Smooth muscle cell (in vitro differentiated cells): Measurements from ENCODE around the gene PPP2R2D. TPM values are rescaled to one million over a fixed set of nuclear protein-coding genes. Genes with fewer than 3 reads are reported as not detected.

Experiments used
- DNase-seq: peaks from one replicate; lab custom pipeline; 2025; ENCODE audit not compliant: unreplicated experiment; lab: John Stamatoyannopoulos, UW
- H2AFZ ChIP-seq: fragments of 200-600 bp; sonication (generic); 2 replicates; pipeline ENCODE4 v1.6.0; 2016; ENCODE audit warnings: antibody characterized with exemption, low read depth, mild to moderate bottlenecking
- H3F3A ChIP-seq: fragments of 200-600 bp; sonication (generic); 2 replicates; pipeline ENCODE4 v1.6.0; 2017; ENCODE audit warnings: antibody characterized with exemption, low read depth
- H3K27ac ChIP-seq: fragments of 200-600 bp; sonication (generic); 2 replicates; pipeline ENCODE4 v1.5.1; 2016; ENCODE audit warnings: low read depth, mild to moderate bottlenecking
- H3K27me3 ChIP-seq: fragments of 200-600 bp; sonication (generic); 2 replicates; pipeline ENCODE4 v1.6.1; 2016; ENCODE audit warnings: low read depth, mild to moderate bottlenecking
- H3K36me3 ChIP-seq: fragments of 200-600 bp; sonication (generic); 2 replicates; pipeline ENCODE4 v1.5.1; 2016; ENCODE audit warnings: low read depth
- H3K4me1 ChIP-seq: fragments of 200-600 bp; sonication (generic); 2 replicates; pipeline ENCODE4 v1.5.1; 2016; ENCODE audit warnings: low read depth
- H3K4me2 ChIP-seq: fragments of 200-600 bp; sonication (generic); 2 replicates; pipeline ENCODE4 v1.6.0; 2016; ENCODE audit warnings: mild to moderate bottlenecking
- H3K4me3 ChIP-seq: fragments of 200-600 bp; sonication (generic); 2 replicates; pipeline ENCODE4 v1.5.1; 2016; ENCODE audit warnings: mild to moderate bottlenecking
- H3K79me2 ChIP-seq: fragments of 200-600 bp; sonication (generic); 2 replicates; pipeline ENCODE4 v1.6.0; 2016; ENCODE audit warnings: low read depth, mild to moderate bottlenecking
- H3K9ac ChIP-seq: fragments of 200-600 bp; sonication (generic); 2 replicates; pipeline ENCODE4 v1.6.0; 2016; ENCODE audit warnings: low read depth
- H3K9me3 ChIP-seq: fragments of 200-600 bp; sonication (generic); replicated peaks from 2 replicates; pipeline ENCODE4 v1.5.1; 2016; ENCODE audit warnings: low read depth
- H4K20me1 ChIP-seq: fragments of 200-600 bp; sonication (generic); 2 replicates; pipeline ENCODE4 v1.6.0; 2016; ENCODE audit warnings: low read depth
- WGBS: methylation state at CpG from one replicate; pipeline ENCODE4 v1.1.7; 2016; ENCODE audit warnings: low lambda C conversion rate; 5-methylcytosine and 5-hydroxymethylcytosine counted together
- polyA plus RNA-seq: library from polyadenylated mRNA; unstranded; fragments of >200 nt; fragmentation: Nextera tagmentation; extraction: Ambion mirVana; gene quantifications from 2 replicates; pipeline ENCODE4 v1.2.1, GENCODE V29; 2016
- total RNA-seq: library from RNA; depleted of rRNA; stranded (reverse); fragments of >200 nt; gene quantifications from 2 replicates; pipeline ENCODE4 v1.2.3, GENCODE V29; 2014
- TF ChIP-seq, protein P1 (sequence below): fragments of 200-600 bp; sonication (generic); IDR thresholded peaks from 2 replicates; pipeline ENCODE4 v1.5.1; 2017; ENCODE audit warnings: borderline replicate concordance, mild to moderate bottlenecking, antibody characterized with exemption; ENCODE audit not compliant: insufficient read depth, poor library complexity, severe bottlenecking

PPP2R2D gene
- total and polyA plus RNA-seq, 2 experiments from 2014 or later: 22.5 to 27.1 TPM

- no peak overlapping the region for H3K4me2 ChIP-seq
- peaks cover 96% of the 10 kb centered on the region for H4K20me1 ChIP-seq
- WGBS: 71% methylated on average over 9 of the region's 9 CpGs
- no peak overlapping the region for H3K4me3 ChIP-seq
- no peaks in the 10 kb centered on the region for H3K36me3 ChIP-seq
- TF ChIP-seq, protein P1, sequence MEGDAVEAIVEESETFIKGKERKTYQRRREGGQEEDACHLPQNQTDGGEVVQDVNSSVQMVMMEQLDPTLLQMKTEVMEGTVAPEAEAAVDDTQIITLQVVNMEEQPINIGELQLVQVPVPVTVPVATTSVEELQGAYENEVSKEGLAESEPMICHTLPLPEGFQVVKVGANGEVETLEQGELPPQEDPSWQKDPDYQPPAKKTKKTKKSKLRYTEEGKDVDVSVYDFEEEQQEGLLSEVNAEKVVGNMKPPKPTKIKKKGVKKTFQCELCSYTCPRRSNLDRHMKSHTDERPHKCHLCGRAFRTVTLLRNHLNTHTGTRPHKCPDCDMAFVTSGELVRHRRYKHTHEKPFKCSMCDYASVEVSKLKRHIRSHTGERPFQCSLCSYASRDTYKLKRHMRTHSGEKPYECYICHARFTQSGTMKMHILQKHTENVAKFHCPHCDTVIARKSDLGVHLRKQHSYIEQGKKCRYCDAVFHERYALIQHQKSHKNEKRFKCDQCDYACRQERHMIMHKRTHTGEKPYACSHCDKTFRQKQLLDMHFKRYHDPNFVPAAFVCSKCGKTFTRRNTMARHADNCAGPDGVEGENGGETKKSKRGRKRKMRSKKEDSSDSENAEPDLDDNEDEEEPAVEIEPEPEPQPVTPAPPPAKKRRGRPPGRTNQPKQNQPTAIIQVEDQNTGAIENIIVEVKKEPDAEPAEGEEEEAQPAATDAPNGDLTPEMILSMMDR: no peak
- H3K27ac ChIP-seq: no peak overlapping the region
- no peaks in the 10 kb centered on the region for H3K9me3 ChIP-seq
- no peak overlapping the region for H3K9ac ChIP-seq
- H3F3A ChIP-seq: no peaks in the 10 kb centered on the region
- DNase-seq: no peak
- H3K4me1 ChIP-seq: no peaks in the 10 kb centered on the region
- H3K27me3 ChIP-seq: no peaks in the 10 kb centered on the region
- no peak overlapping the region for H2AFZ ChIP-seq
- H3K79me2 ChIP-seq: peaks cover 42% of the 10 kb centered on the region
Observed at GRCh38 chr10:131936294-131936693, 35.5 kb downstream of the PPP2R2D start.

DNA sequence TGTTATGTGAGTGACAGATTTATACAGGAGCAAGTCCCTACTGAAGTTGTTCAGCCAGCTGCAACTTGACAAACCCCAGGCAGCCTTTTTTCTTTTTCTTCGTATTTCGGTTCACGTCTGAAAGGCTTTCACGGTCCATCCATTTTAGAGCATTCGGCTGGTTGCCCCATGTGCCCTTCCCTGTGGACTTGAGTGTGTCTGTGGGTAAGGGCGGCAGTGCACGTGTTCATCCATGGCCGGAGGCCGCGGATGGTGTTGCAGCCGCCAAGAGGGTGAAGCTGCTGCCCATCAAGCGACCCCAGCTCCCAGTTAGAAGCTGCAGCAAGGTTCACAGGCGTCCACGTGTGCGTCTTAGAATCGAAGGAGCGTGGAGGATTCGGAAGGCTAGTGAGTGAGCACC lies 35.9 kb downstream of the PPP2R2D start:
- Histone ChIP-seq H3K9me3 (no peaks in the 10 kb centered on the region), H3K36me3 (no peaks in the 10 kb centered on the region), H3K27me3 (no peaks in the 10 kb centered on the region), H3K4me2 (no peak overlapping the region), H3K4me3 (no peak overlapping the region), H3K79me2 (peaks cover 38% of the 10 kb centered on the region), H3K27ac (no peak overlapping the region), H3K4me1 (no peaks in the 10 kb centered on the region), H2AFZ (no peak overlapping the region), H3K9ac (no peak overlapping the region), H3F3A (no peaks in the 10 kb centered on the region), H4K20me1 (peaks cover 91% of the 10 kb centered on the region)
- TF ChIP-seq, protein P1: no peak
- DNase-seq: no peak
- 89% methylated on average over 18 of the region's 18 CpGs for WGBS

GRCh38 chr10:131937836-131938235 lies 37.0 kb downstream of the PPP2R2D start:
- no peaks in the 10 kb centered on the region for H3K9me3 ChIP-seq
- H4K20me1 ChIP-seq: peaks cover 89% of the 10 kb centered on the region
- TF ChIP-seq, protein P1: no peak
- no peak overlapping the region for H3K27ac ChIP-seq
- no peaks in the 10 kb centered on the region for H3K27me3 ChIP-seq
- H2AFZ ChIP-seq: no peak overlapping the region
- H3K4me3 ChIP-seq: no peak overlapping the region
- H3K36me3 ChIP-seq: no peaks in the 10 kb centered on the region
- H3K79me2 ChIP-seq: peaks cover 28% of the 10 kb centered on the region
- 94% methylated on average over 20 of the region's 20 CpGs for WGBS
- no peaks in the 10 kb centered on the region for H3F3A ChIP-seq
- H3K9ac ChIP-seq: no peak overlapping the region
- no peaks in the 10 kb centered on the region for H3K4me1 ChIP-seq
- DNase-seq: no peak
- no peak overlapping the region for H3K4me2 ChIP-seq

- no peak overlapping the region for H3K4me2 ChIP-seq
- TF ChIP-seq, protein P1: no peak
- no peaks in the 10 kb centered on the region for H3K4me1 ChIP-seq
- H3K27me3 ChIP-seq: no peaks in the 10 kb centered on the region
- H3K4me3 ChIP-seq: no peak overlapping the region
- H3K79me2 ChIP-seq: peaks cover 20% of the 10 kb centered on the region
- no peak overlapping the region for H2AFZ ChIP-seq
- H3K9me3 ChIP-seq: no peaks in the 10 kb centered on the region
- 95% methylated on average over 10 of the region's 10 CpGs for WGBS
- no peak for DNase-seq
- peaks cover under 1% of the 10 kb centered on the region for H3F3A ChIP-seq
- no peak overlapping the region for H3K9ac ChIP-seq
- no peaks in the 10 kb centered on the region for H3K36me3 ChIP-seq
- H3K27ac ChIP-seq: no peak overlapping the region
- H4K20me1 ChIP-seq: peaks cover 89% of the 10 kb centered on the region
Observed at GRCh38 chr10:131938681-131939080, 37.9 kb downstream of the PPP2R2D start.
